ENCODE measurements around the gene CLEC4A. TPM values are rescaled to one million over a fixed set of nuclear protein-coding genes. Genes with fewer than 3 reads are reported as not detected.

Gene CLEC4A
- total RNA-seq (11.0 TPM), polyA plus RNA-seq (9.2 TPM)
- long read RNA-seq, donor 1: 0 reads
- long read RNA-seq, donor 2: 0 reads
- long read RNA-seq, donor 3, transcript CLEC4A-201 (6 exons, 1,281 nt): major isoform, 8 of 9 reads
- long read RNA-seq, donor 3, partial matches to known transcripts: 0 of 9 reads
- long read RNA-seq, donor 3, other reads (novel, unspliced or antisense): 0 of 9 reads
- long read RNA-seq, donor 4, partial matches to known transcripts: 0 of 1 reads
- long read RNA-seq, donor 4, other reads (novel, unspliced or antisense): 0 of 1 reads
- long read RNA-seq, donor 5, transcript CLEC4A-201 (6 exons, 1,281 nt): major isoform, 7 of 23 reads
- long read RNA-seq, donor 5, partial matches to known transcripts: 10 of 23 reads
- long read RNA-seq, donor 5, other reads (novel, unspliced or antisense): 0 of 23 reads
- long read RNA-seq, donor 6, partial matches to known transcripts: 0 of 2 reads
- long read RNA-seq, donor 6, other reads (novel, unspliced or antisense): 0 of 2 reads
- long read RNA-seq, donor 7, partial matches to known transcripts: 0 of 4 reads
- long read RNA-seq, donor 7, other reads (novel, unspliced or antisense): 0 of 4 reads
- long read RNA-seq, donor 8, partial matches to known transcripts: 0 of 1 reads
- long read RNA-seq, donor 8, other reads (novel, unspliced or antisense): 0 of 1 reads
- long read RNA-seq, donor 9, partial matches to known transcripts: 0 of 2 reads
- long read RNA-seq, donor 9, other reads (novel, unspliced or antisense): 0 of 2 reads
- long read RNA-seq, donor 10, partial matches to known transcripts: 0 of 3 reads
- long read RNA-seq, donor 10, other reads (novel, unspliced or antisense): 0 of 3 reads

- H3K27me3 ChIP-seq (ENCODE audit: control insufficient read depth in 2 of 2, insufficient read depth in 1 of 2, low read length in 1 of 2): no peaks in the 10 kb centered on the region
- no peaks in the 10 kb centered on the region for H3K36me3 ChIP-seq (ENCODE audit: control insufficient read depth in 2 of 2, insufficient read depth in 2 of 2, low read length in 1 of 2)
- DNase-seq (ENCODE audit: low read depth in 6 of 9, low spot score in 9 of 9): peak in 1 of 9 donors; percentile 46
- H3K4me3 ChIP-seq (ENCODE audit: low read length in 2 of 2): no peak within 1 kb of the TSS
- peaks cover 4 to 13% of the 10 kb centered on the region in 2 donors for H3K4me1 ChIP-seq (ENCODE audit: control insufficient read depth in 2 of 2, insufficient read depth in 2 of 2, low read length in 2 of 2)
- H3K9me3 ChIP-seq (ENCODE audit: control insufficient read depth in 2 of 2, insufficient read depth in 1 of 2, low read length in 1 of 2): no peaks in the 10 kb centered on the region
- 14% methylated on average over 5 of the region's 5 CpGs for WGBS
- H3K27ac ChIP-seq (ENCODE audit: low read depth in 1 of 2, low read length in 1 of 2): peak within 1 kb of the TSS in 1 of 2 donors; percentile 21
Observed at GRCh38 chr12:8123124-8123912, at the start of gene CLEC4A. Gene CLEC4A, plus strand, starts transcription at chr12:8123617. Its CDS starts 262 bp downstream, at chr12:8123879.

- DNase-seq (ENCODE audit: low read depth in 6 of 9, low spot score in 9 of 9): no peak
- 96% methylated on average over 6 of the region's 6 CpGs for WGBS
- Histone ChIP-seq H3K36me3 (ENCODE audit: control insufficient read depth in 2 of 2, insufficient read depth in 2 of 2, low read length in 1 of 2) (no peaks in the 10 kb centered on the region), H3K4me3 (ENCODE audit: low read length in 2 of 2) (no peak overlapping the region), H3K9me3 (ENCODE audit: control insufficient read depth in 2 of 2, insufficient read depth in 1 of 2, low read length in 1 of 2) (no peaks in the 10 kb centered on the region), H3K27ac (ENCODE audit: low read depth in 1 of 2, low read length in 1 of 2) (no peak overlapping the region), H3K27me3 (ENCODE audit: control insufficient read depth in 2 of 2, insufficient read depth in 1 of 2, low read length in 1 of 2) (no peaks in the 10 kb centered on the region), H3K4me1 (ENCODE audit: control insufficient read depth in 2 of 2, insufficient read depth in 2 of 2, low read length in 2 of 2) (no peaks in the 10 kb centered on the region)
Observed at GRCh38 chr12:8075935-8076334, 47.5 kb upstream of the CLEC4A start.

- H3K4me3 ChIP-seq (ENCODE audit: low read length in 2 of 2): no peak overlapping the region
- no peak overlapping the region for H3K27ac ChIP-seq (ENCODE audit: low read depth in 1 of 2, low read length in 1 of 2)
- DNase-seq (ENCODE audit: low read depth in 6 of 9, low spot score in 9 of 9): no peak
- WGBS: 98% methylated on average over 4 of the region's 4 CpGs
- H3K27me3 ChIP-seq (ENCODE audit: control insufficient read depth in 2 of 2, insufficient read depth in 1 of 2, low read length in 1 of 2): no peaks in the 10 kb centered on the region
- H3K36me3 ChIP-seq (ENCODE audit: control insufficient read depth in 2 of 2, insufficient read depth in 2 of 2, low read length in 1 of 2): no peaks in the 10 kb centered on the region
- peaks cover 3 to 4% of the 10 kb centered on the region in 2 donors for H3K4me1 ChIP-seq (ENCODE audit: control insufficient read depth in 2 of 2, insufficient read depth in 2 of 2, low read length in 2 of 2)
- H3K9me3 ChIP-seq (ENCODE audit: control insufficient read depth in 2 of 2, insufficient read depth in 1 of 2, low read length in 1 of 2): no peaks in the 10 kb centered on the region
Observed at GRCh38 chr12:8076366-8076765, 47.1 kb upstream of the CLEC4A start.

DNA sequence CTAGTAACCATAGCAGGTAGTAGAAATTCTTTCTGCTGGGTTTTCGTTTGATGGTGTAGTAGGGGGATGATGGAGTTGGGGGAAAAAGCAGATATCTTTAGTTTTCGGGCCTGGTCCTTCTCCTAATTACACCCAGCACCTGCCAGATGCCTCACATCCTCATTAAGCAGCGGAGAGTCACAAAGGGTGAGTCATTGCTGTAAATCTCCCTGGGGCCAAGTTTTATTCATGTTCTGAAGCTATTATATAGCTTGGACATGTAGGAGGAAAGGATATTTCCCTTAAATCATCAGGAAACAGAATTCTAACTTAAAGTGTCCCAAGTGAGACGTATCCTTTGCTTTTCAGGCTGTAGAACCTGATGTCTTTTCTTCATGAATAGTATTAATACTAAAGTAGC, 46.2 kb upstream of the CLEC4A start:
- no peak for DNase-seq (ENCODE audit: low read depth in 6 of 9, low spot score in 9 of 9)
- H3K36me3 ChIP-seq (ENCODE audit: control insufficient read depth in 2 of 2, insufficient read depth in 2 of 2, low read length in 1 of 2): no peaks in the 10 kb centered on the region
- WGBS: 96% methylated on average over 4 of the region's 4 CpGs
- no peak overlapping the region for H3K4me3 ChIP-seq (ENCODE audit: low read length in 2 of 2)
- no peaks in the 10 kb centered on the region for H3K9me3 ChIP-seq (ENCODE audit: control insufficient read depth in 2 of 2, insufficient read depth in 1 of 2, low read length in 1 of 2)
- H3K27ac ChIP-seq (ENCODE audit: low read depth in 1 of 2, low read length in 1 of 2): no peak overlapping the region
- H3K4me1 ChIP-seq (ENCODE audit: control insufficient read depth in 2 of 2, insufficient read depth in 2 of 2, low read length in 2 of 2): peaks cover 3 to 4% of the 10 kb centered on the region in 2 donors
- no peaks in the 10 kb centered on the region for H3K27me3 ChIP-seq (ENCODE audit: control insufficient read depth in 2 of 2, insufficient read depth in 1 of 2, low read length in 1 of 2)

GRCh38 chr12:8078398-8078797, 45.0 kb upstream of the CLEC4A start:
- DNase-seq (ENCODE audit: low read depth in 6 of 9, low spot score in 9 of 9): peak in 4 of 9 donors; percentile 39 to 63 (median 50)
- WGBS: 35% methylated on average over 4 of the region's 4 CpGs
- H3K9me3 ChIP-seq (ENCODE audit: control insufficient read depth in 2 of 2, insufficient read depth in 1 of 2, low read length in 1 of 2): no peaks in the 10 kb centered on the region

DNA sequence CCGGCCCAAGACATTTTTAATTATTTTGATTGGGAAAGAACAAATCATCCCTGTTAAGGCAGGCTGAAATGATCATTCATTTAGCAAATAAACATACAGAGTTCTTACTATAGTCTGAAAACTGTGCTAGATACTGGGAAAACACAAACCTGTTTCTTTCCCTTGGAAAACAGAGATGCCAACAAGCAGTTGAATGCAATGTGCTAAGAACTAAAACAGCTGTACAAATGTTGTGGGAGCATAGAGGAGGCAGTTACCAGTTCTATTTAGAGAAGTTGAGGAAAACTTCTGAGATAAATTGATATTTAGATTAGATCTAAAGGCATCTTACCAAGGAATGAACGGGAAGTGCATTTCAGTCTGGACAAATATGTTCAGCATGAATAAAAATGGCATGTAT, 44.5 kb upstream of the CLEC4A start:
- Histone ChIP-seq H3K4me1 (ENCODE audit: control insufficient read depth in 2 of 2, insufficient read depth in 2 of 2, low read length in 2 of 2) (peaks cover 10 to 12% of the 10 kb centered on the region in 2 donors), H3K27ac (ENCODE audit: low read depth in 1 of 2, low read length in 1 of 2) (no peak overlapping the region), H3K27me3 (ENCODE audit: control insufficient read depth in 2 of 2, insufficient read depth in 1 of 2, low read length in 1 of 2) (no peaks in the 10 kb centered on the region), H3K4me3 (ENCODE audit: low read length in 2 of 2) (no peak overlapping the region), H3K9me3 (ENCODE audit: control insufficient read depth in 2 of 2, insufficient read depth in 1 of 2, low read length in 1 of 2) (no peaks in the 10 kb centered on the region), H3K36me3 (ENCODE audit: control insufficient read depth in 2 of 2, insufficient read depth in 2 of 2, low read length in 1 of 2) (no peaks in the 10 kb centered on the region)
- no peak for DNase-seq (ENCODE audit: low read depth in 6 of 9, low spot score in 9 of 9)
- 94% methylated on average over 2 of the region's 2 CpGs for WGBS

More at GRCh38 chr12:8078398-8078797, 45.0 kb upstream of the CLEC4A start:
- Histone ChIP-seq H3K27me3 (ENCODE audit: control insufficient read depth in 2 of 2, insufficient read depth in 1 of 2, low read length in 1 of 2) (no peaks in the 10 kb centered on the region), H3K4me1 (ENCODE audit: control insufficient read depth in 2 of 2, insufficient read depth in 2 of 2, low read length in 2 of 2) (peaks cover 6 to 7% of the 10 kb centered on the region in 2 donors), H3K36me3 (ENCODE audit: control insufficient read depth in 2 of 2, insufficient read depth in 2 of 2, low read length in 1 of 2) (no peaks in the 10 kb centered on the region), H3K27ac (ENCODE audit: low read depth in 1 of 2, low read length in 1 of 2) (no peak overlapping the region), H3K4me3 (ENCODE audit: low read length in 2 of 2) (no peak overlapping the region)

DNA sequence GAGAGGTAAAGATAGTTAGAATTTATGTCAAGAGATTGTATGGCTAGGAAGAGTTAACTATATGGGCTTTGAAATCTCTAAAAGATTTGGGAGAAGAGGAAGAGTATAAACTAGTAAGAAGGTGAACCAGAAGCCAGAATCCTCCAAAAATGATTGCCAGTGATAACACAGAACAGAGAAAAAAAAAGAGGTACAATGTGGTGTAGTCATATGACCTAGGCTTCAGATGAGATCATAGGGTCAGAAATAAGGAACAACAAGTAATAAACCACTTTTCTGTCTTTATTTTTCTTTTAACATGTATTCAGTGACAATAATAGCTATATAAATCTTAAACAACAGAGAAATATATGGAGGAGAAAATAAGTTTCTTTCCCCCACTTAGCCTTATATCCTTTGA, 43.3 kb upstream of the CLEC4A start:
- H3K4me3 ChIP-seq (ENCODE audit: low read length in 2 of 2): no peak overlapping the region
- H3K27ac ChIP-seq (ENCODE audit: low read depth in 1 of 2, low read length in 1 of 2): no peak overlapping the region
- peaks cover 10 to 17% of the 10 kb centered on the region in 2 donors for H3K4me1 ChIP-seq (ENCODE audit: control insufficient read depth in 2 of 2, insufficient read depth in 2 of 2, low read length in 2 of 2)
- H3K27me3 ChIP-seq (ENCODE audit: control insufficient read depth in 2 of 2, insufficient read depth in 1 of 2, low read length in 1 of 2): no peaks in the 10 kb centered on the region
- H3K36me3 ChIP-seq (ENCODE audit: control insufficient read depth in 2 of 2, insufficient read depth in 2 of 2, low read length in 1 of 2): no peaks in the 10 kb centered on the region
- H3K9me3 ChIP-seq (ENCODE audit: control insufficient read depth in 2 of 2, insufficient read depth in 1 of 2, low read length in 1 of 2): no peaks in the 10 kb centered on the region
- no peak for DNase-seq (ENCODE audit: low read depth in 6 of 9, low spot score in 9 of 9)

GRCh38 chr12:8081251-8081920, 42.0 kb upstream of the CLEC4A start:
- DNase-seq (ENCODE audit: low read depth in 6 of 9, low spot score in 9 of 9): peak in 5 of 9 donors; percentile 24 to 69 (median 29)

More at GRCh38 chr12:8081251-8081920, 42.0 kb upstream of the CLEC4A start:
- H3K4me1 ChIP-seq (ENCODE audit: control insufficient read depth in 2 of 2, insufficient read depth in 2 of 2, low read length in 2 of 2): peaks cover 10 to 17% of the 10 kb centered on the region in 2 donors
- H3K27ac ChIP-seq (ENCODE audit: low read depth in 1 of 2, low read length in 1 of 2): peak overlapping the region; percentile 98
- no peaks in the 10 kb centered on the region for H3K27me3 ChIP-seq (ENCODE audit: control insufficient read depth in 2 of 2, insufficient read depth in 1 of 2, low read length in 1 of 2)
- H3K4me3 ChIP-seq (ENCODE audit: low read length in 2 of 2): peak overlapping the region; percentile 84 to 87
- 3% methylated on average over 15 of the region's 15 CpGs for WGBS
- no peaks in the 10 kb centered on the region for H3K9me3 ChIP-seq (ENCODE audit: control insufficient read depth in 2 of 2, insufficient read depth in 1 of 2, low read length in 1 of 2)
- no peaks in the 10 kb centered on the region for H3K36me3 ChIP-seq (ENCODE audit: control insufficient read depth in 2 of 2, insufficient read depth in 2 of 2, low read length in 1 of 2)
